C4-2B (cell line): ENCODE measurements around the gene SCAMP4.

Experiments used
- H3K27ac ChIP-seq: fragments of 450-650 bp; 2 replicates; pipeline ENCODE4 v1.5.1; 2017
- CTCF ChIP-seq: fragments of 450-650 bp; conservative IDR thresholded peaks from 2 replicates; pipeline ENCODE4 v1.5.1; 2017; ENCODE audit warnings: mild to moderate bottlenecking
- ZFX ChIP-seq: fragments of 450-650 bp; IDR thresholded peaks from 2 replicates; pipeline ENCODE4 v1.6.1; 2017

SCAMP4 gene

GRCh38 chr19:1860042-1860775 is 45.0 kb upstream of the SCAMP4 start:
- no peak overlapping the region; the same call in 1 of the 2 replicates for H3K27ac ChIP-seq
- TF ChIP-seq CTCF (no peak), ZFX (no peak)

- peak overlapping the region; percentile 92; the same call in 1 of the 2 replicates for H3K27ac ChIP-seq
- TF ChIP-seq CTCF (no peak), ZFX (no peak)
These were observed 44.2 kb upstream of the SCAMP4 start for GRCh38 chr19:1860821-1861598.

- H3K27ac ChIP-seq = peak overlapping the region; percentile 92
- TF ChIP-seq CTCF (no peak), ZFX (no peak)
These were observed 43.6 kb upstream of the SCAMP4 start for GRCh38 chr19:1861599-1862031.

GRCh38 chr19:1862068-1862423 is 43.2 kb upstream of the SCAMP4 start:
- TF ChIP-seq ZFX = peak; percentile 27; the same call in 1 of the 2 replicates
- no peak for TF ChIP-seq CTCF
- peak overlapping the region; percentile 92 for H3K27ac ChIP-seq

- peak overlapping the region; percentile 92 for H3K27ac ChIP-seq
- TF ChIP-seq ZFX (no peak), CTCF (no peak)
These were observed 42.5 kb upstream of the SCAMP4 start for GRCh38 chr19:1862424-1863327.

- TF ChIP-seq CTCF = no peak
- 0 out of 2 replicates have a peak, but pooled peaks have one; percentile 29 for TF ChIP-seq ZFX
- H3K27ac ChIP-seq = peak within 1 kb of the TSS; percentile 92
These were observed 41.9 kb upstream of the SCAMP4 start, which contains the start of gene KLF16 for GRCh38 chr19:1863328-1863637. TSS of gene KLF16 (minus strand) at chr19:1863579. CDS start at chr19:1863497, 82 bp downstream.
